IMR-90 (cell line): ENCODE data around the gene TIPARP.

Source experiments
- CTCF ChIP-seq: conservative IDR thresholded peaks from 2 replicates; pipeline ENCODE4 v1.5.1; 2012; ENCODE audit warnings: mild to moderate bottlenecking, low read depth, low read length, improper control_type of control experiment
- TF ChIP-seq, protein P1 (sequence below): fragments of 150-350 bp; IDR thresholded peaks from 2 replicates; pipeline ENCODE4 v1.6.1; 2016; ENCODE audit warnings: low read depth, mild to moderate bottlenecking, low read length, moderate library complexity, borderline replicate concordance

- TF ChIP-seq, protein P1, sequence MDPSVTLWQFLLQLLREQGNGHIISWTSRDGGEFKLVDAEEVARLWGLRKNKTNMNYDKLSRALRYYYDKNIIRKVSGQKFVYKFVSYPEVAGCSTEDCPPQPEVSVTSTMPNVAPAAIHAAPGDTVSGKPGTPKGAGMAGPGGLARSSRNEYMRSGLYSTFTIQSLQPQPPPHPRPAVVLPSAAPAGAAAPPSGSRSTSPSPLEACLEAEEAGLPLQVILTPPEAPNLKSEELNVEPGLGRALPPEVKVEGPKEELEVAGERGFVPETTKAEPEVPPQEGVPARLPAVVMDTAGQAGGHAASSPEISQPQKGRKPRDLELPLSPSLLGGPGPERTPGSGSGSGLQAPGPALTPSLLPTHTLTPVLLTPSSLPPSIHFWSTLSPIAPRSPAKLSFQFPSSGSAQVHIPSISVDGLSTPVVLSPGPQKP, result no peak
- no peak for TF ChIP-seq CTCF
These were observed 30.1 kb downstream of the TIPARP start for GRCh38 chr3:156704370-156705036.
